Ammon's horn (tissue), 1 donor: ENCODE measurements around the gene GABARAP.
A peak's percentile ranks its signal among the peaks of the same experiment; 100 is the strongest.

Experiments
- DNase-seq: peaks from one replicate; pipeline ENCODE4 v3.0.0-alpha.2; 2016; ENCODE audit warnings: low spot score

GABARAP gene

GRCh38 chr17:7239091-7240027 is 2.9 kb downstream of the GABARAP start, which contains the start of gene PHF23:
Gene PHF23 (minus strand): TSS chr17:7239457. CDS start chr17:7239279, 178 bp downstream.
- peak; percentile 100 for DNase-seq

- no peak for DNase-seq
Measured at GRCh38 chr17:7238420-7239090, 3.7 kb downstream of the GABARAP start.

GRCh38 chr17:7237761-7238419 is 4.4 kb downstream of the GABARAP start:
- DNase-seq, result no peak

- DNase-seq, result no peak
Measured at GRCh38 chr17:7237266-7237760, 4.9 kb downstream of the GABARAP start.

GRCh38 chr17:7236808-7237207 is 5.4 kb downstream of the GABARAP start:
- DNase-seq, result no peak

- DNase-seq, result no peak
Measured at GRCh38 chr17:7235693-7236665, 6.3 kb downstream of the GABARAP start.

- peak; percentile 98 for DNase-seq
Measured at GRCh38 chr17:7234083-7234951, 7.9 kb downstream of the GABARAP start, which contains the start of gene DVL2. Gene DVL2 (minus strand): TSS chr17:7234517. CDS start chr17:7234262, 255 bp downstream.

GRCh38 chr17:7233701-7234082 is 8.6 kb downstream of the GABARAP start:
- no peak for DNase-seq

- no peak for DNase-seq
Measured at GRCh38 chr17:7232114-7232513, 10.1 kb downstream of the GABARAP start.

GRCh38 chr17:7229504-7229903 is 12.7 kb downstream of the GABARAP start:
- DNase-seq, result no peak

- DNase-seq, result no peak
Measured at GRCh38 chr17:7228920-7229319, 13.3 kb downstream of the GABARAP start.

- DNase-seq, result no peak
Measured at GRCh38 chr17:7226721-7227710, 15.2 kb downstream of the GABARAP start.

- DNase-seq, result no peak
Measured at GRCh38 chr17:7225711-7226331, 16.4 kb downstream of the GABARAP start.

GRCh38 chr17:7224661-7225111 is 17.6 kb downstream of the GABARAP start:
- no peak for DNase-seq

GRCh38 chr17:7224110-7224509 is 18.1 kb downstream of the GABARAP start:
- no peak for DNase-seq

- DNase-seq, result no peak
Measured at GRCh38 chr17:7223375-7223774, 18.9 kb downstream of the GABARAP start.

GRCh38 chr17:7222972-7223292 is 19.3 kb downstream of the GABARAP start:
- no peak for DNase-seq
